ENCODE measurements around the gene RCVRN.

RCVRN gene

DNA sequence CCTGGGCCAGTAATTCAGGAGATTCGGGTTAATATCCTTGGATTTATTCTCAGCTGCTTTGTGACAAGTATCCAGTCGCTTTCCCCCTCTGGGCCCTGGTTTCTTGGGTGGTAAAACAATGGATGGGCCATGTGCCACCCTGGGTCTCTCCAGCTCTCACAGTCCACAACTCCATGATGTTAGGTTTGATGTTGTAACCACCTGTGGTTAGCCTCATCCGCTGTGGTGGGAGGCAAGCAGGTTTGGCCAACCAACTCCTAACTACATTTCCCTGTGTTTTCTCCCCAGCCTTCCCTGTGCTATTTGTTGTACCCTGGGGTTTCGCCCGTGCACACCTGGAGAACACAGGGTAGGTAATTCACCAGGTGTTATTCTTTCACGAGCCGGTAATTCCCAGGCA, 44.2 kb downstream of the RCVRN start:
- ChIA-PET CTCF (no interaction called here), POLR2A (no interaction called here)
- H3K9me3 ChIP-seq (ENCODE audit: control extremely low read depth in 1 of 5, control insufficient read depth in 4 of 5, insufficient read depth in 2 of 5, low read depth in 1 of 5, low read length in 4 of 5), result peaks cover 0 to 11% (median 2%) of the 10 kb centered on the region in 5 experiments
- H3K4me3 ChIP-seq (ENCODE audit: control insufficient read depth in 1 of 7, extremely low read depth in 1 of 7, insufficient read depth in 4 of 7, low read depth in 2 of 7, low read length in 6 of 7), result no peak overlapping the region
- 100% methylated on average over 4 of the region's 7 CpGs for WGBS (ENCODE audit: insufficient coverage)
- no peaks in the 10 kb centered on the region for H3K4me1 ChIP-seq (ENCODE audit: control extremely low read depth in 1 of 4, control insufficient read depth in 4 of 4, insufficient read depth in 4 of 4, low read length in 3 of 4)
- H3K27ac ChIP-seq (ENCODE audit: insufficient read depth in 1 of 2, low read depth in 1 of 2, low read length in 2 of 2, poor library complexity in 1 of 2, severe bottlenecking in 2 of 2), result no peak overlapping the region
- H3K36me3 ChIP-seq (ENCODE audit: control insufficient read depth in 4 of 4, insufficient read depth in 4 of 4, low read length in 3 of 4), result no peaks in the 10 kb centered on the region
- no peak for DNase-seq
- peaks cover 0 to 6% (median 0%) of the 10 kb centered on the region in 5 experiments for H3K27me3 ChIP-seq (replicated peaks in 2 of 5; ENCODE audit: control insufficient read depth in 4 of 5, insufficient read depth in 5 of 5, low read length in 4 of 5)

DNA sequence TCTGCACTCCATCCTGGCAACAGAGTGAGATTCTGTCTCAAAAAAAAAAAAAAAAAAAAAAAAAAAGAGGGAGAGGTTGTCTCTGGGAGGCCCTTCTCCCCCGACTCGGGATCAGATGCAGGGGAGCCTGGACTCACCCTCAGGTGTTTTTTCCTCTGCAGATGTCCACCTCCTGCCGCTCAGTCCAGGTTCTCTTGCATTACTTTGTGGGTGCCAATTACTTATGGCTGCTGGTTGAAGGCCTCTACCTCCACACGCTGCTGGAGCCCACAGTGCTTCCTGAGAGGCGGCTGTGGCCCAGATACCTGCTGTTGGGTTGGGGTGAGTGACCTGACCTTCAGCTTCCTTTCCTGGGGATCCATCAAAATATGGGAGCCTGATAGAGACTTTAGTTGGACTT, 45.3 kb downstream of the RCVRN start:
- WGBS (ENCODE audit: insufficient coverage), result 91% methylated on average over 5 of the region's 5 CpGs
- POLR2A ChIA-PET, result no interaction called here
- H3K9me3 ChIP-seq (ENCODE audit: control extremely low read depth in 1 of 5, control insufficient read depth in 4 of 5, insufficient read depth in 2 of 5, low read depth in 1 of 5, low read length in 4 of 5), result peaks cover 0 to 11% (median 2%) of the 10 kb centered on the region in 5 experiments
- H3K4me1 ChIP-seq (ENCODE audit: control extremely low read depth in 1 of 4, control insufficient read depth in 4 of 4, insufficient read depth in 4 of 4, low read length in 3 of 4), result no peaks in the 10 kb centered on the region
- CTCF ChIA-PET, result no interaction called here
- H3K36me3 ChIP-seq (ENCODE audit: control insufficient read depth in 4 of 4, insufficient read depth in 4 of 4, low read length in 3 of 4), result no peaks in the 10 kb centered on the region
- no peak overlapping the region for H3K27ac ChIP-seq (ENCODE audit: insufficient read depth in 1 of 2, low read depth in 1 of 2, low read length in 2 of 2, poor library complexity in 1 of 2, severe bottlenecking in 2 of 2)
- DNase-seq, result no peak
- peaks cover 0 to 6% (median 0%) of the 10 kb centered on the region in 5 experiments for H3K27me3 ChIP-seq (replicated peaks in 2 of 5; ENCODE audit: control insufficient read depth in 4 of 5, insufficient read depth in 5 of 5, low read length in 4 of 5)
- no peak overlapping the region for H3K4me3 ChIP-seq (ENCODE audit: control insufficient read depth in 1 of 7, extremely low read depth in 1 of 7, insufficient read depth in 4 of 7, low read depth in 2 of 7, low read length in 6 of 7)

DNA sequence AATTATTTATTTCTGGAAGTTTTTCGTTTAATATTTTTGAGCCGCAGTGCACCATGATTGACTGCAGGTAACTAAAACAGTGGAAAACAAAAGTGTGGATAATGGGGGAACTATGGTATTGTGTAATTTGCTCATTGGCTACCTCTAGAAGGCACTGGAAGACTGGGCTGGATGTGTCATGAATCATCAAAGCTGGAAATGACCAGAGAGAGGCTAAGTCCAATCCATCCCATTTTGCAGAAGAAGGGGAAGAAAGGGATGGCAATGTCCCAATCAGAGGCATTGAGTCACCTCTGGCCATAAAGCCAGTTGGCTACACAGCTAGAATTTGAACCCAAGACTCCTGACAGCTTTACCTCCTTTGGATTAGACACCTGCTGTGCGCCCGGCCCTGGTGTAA, 50.0 kb downstream of the RCVRN start:
- no peaks in the 10 kb centered on the region for H3K36me3 ChIP-seq (ENCODE audit: control insufficient read depth in 4 of 4, insufficient read depth in 4 of 4, low read length in 3 of 4)
- ChIA-PET POLR2A (no interaction called here), CTCF (no interaction called here)
- no peak for DNase-seq
- H3K4me3 ChIP-seq (ENCODE audit: control insufficient read depth in 1 of 7, extremely low read depth in 1 of 7, insufficient read depth in 4 of 7, low read depth in 2 of 7, low read length in 6 of 7), result no peak overlapping the region
- WGBS (ENCODE audit: insufficient coverage), result 95% methylated on average over 4 of the region's 4 CpGs
- no peak overlapping the region for H3K27ac ChIP-seq (ENCODE audit: insufficient read depth in 1 of 2, low read depth in 1 of 2, low read length in 2 of 2, poor library complexity in 1 of 2, severe bottlenecking in 2 of 2)
- H3K27me3 ChIP-seq (replicated peaks in 2 of 5; ENCODE audit: control insufficient read depth in 4 of 5, insufficient read depth in 5 of 5, low read length in 4 of 5), result no peaks in the 10 kb centered on the region
- no peaks in the 10 kb centered on the region for H3K4me1 ChIP-seq (ENCODE audit: control extremely low read depth in 1 of 4, control insufficient read depth in 4 of 4, insufficient read depth in 4 of 4, low read length in 3 of 4)
- H3K9me3 ChIP-seq (ENCODE audit: control extremely low read depth in 1 of 5, control insufficient read depth in 4 of 5, insufficient read depth in 2 of 5, low read depth in 1 of 5, low read length in 4 of 5), result peaks cover 0 to 7% (median 2%) of the 10 kb centered on the region in 5 experiments

DNA sequence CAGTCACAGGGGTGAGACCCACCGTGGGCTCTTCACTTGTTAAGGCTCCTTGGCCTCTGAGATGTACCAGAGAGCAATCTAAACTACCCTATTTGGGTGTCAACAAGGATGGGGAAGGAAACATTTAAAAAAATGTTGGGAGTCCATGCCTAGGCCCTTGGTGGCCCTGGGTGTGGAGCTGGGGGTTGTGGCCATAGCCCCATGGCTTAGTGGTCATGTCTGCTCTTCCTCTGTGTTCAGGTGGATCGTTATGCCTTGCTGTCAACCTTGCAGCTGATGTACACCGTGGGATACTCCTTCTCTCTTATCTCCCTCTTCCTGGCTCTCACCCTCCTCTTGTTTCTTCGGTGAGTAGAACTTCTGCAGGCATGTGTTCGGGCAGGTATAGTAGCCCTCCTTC, 50.8 kb downstream of the RCVRN start:
- no peak overlapping the region for H3K27ac ChIP-seq (ENCODE audit: insufficient read depth in 1 of 2, low read depth in 1 of 2, low read length in 2 of 2, poor library complexity in 1 of 2, severe bottlenecking in 2 of 2)
- 88% methylated on average over 5 of the region's 5 CpGs for WGBS (ENCODE audit: insufficient coverage)
- no peak for DNase-seq
- no peaks in the 10 kb centered on the region for H3K4me1 ChIP-seq (ENCODE audit: control extremely low read depth in 1 of 4, control insufficient read depth in 4 of 4, insufficient read depth in 4 of 4, low read length in 3 of 4)
- no peak overlapping the region for H3K4me3 ChIP-seq (ENCODE audit: control insufficient read depth in 1 of 7, extremely low read depth in 1 of 7, insufficient read depth in 4 of 7, low read depth in 2 of 7, low read length in 6 of 7)
- H3K36me3 ChIP-seq (ENCODE audit: control insufficient read depth in 4 of 4, insufficient read depth in 4 of 4, low read length in 3 of 4), result no peaks in the 10 kb centered on the region
- ChIA-PET POLR2A (no interaction called here), CTCF (no interaction called here)
- H3K27me3 ChIP-seq (replicated peaks in 2 of 5; ENCODE audit: control insufficient read depth in 4 of 5, insufficient read depth in 5 of 5, low read length in 4 of 5), result no peaks in the 10 kb centered on the region
- peaks cover 0 to 7% (median 2%) of the 10 kb centered on the region in 5 experiments for H3K9me3 ChIP-seq (ENCODE audit: control extremely low read depth in 1 of 5, control insufficient read depth in 4 of 5, insufficient read depth in 2 of 5, low read depth in 1 of 5, low read length in 4 of 5)

DNA sequence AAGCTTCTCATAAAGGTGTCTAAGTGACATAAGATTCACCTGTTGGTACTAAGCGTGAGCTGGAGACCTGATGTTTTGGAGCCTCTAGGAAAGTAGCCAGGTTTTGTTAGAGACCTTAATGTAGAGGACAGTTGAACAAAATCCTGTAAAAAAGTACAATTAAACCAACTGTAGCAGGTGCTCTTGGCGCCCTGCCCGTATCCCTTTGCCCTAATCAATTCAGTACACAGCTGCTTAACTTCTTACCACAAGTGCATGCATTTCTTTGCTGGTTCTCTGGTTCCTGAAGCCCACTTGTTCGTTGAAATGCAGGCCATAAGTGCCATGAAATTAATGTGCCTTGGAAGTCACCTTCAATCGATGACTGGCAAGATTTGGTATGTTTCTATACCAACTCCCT, 54.9 kb downstream of the RCVRN start:
- Histone ChIP-seq H3K36me3 (ENCODE audit: control insufficient read depth in 4 of 4, insufficient read depth in 4 of 4, low read length in 3 of 4) (no peaks in the 10 kb centered on the region), H3K27me3 (replicated peaks in 2 of 5; ENCODE audit: control insufficient read depth in 4 of 5, insufficient read depth in 5 of 5, low read length in 4 of 5) (no peaks in the 10 kb centered on the region), H3K4me1 (ENCODE audit: control extremely low read depth in 1 of 4, control insufficient read depth in 4 of 4, insufficient read depth in 4 of 4, low read length in 3 of 4) (no peaks in the 10 kb centered on the region), H3K27ac (ENCODE audit: insufficient read depth in 1 of 2, low read depth in 1 of 2, low read length in 2 of 2, poor library complexity in 1 of 2, severe bottlenecking in 2 of 2) (no peak overlapping the region), H3K4me3 (ENCODE audit: control insufficient read depth in 1 of 7, extremely low read depth in 1 of 7, insufficient read depth in 4 of 7, low read depth in 2 of 7, low read length in 6 of 7) (no peak overlapping the region), H3K9me3 (ENCODE audit: control extremely low read depth in 1 of 5, control insufficient read depth in 4 of 5, insufficient read depth in 2 of 5, low read depth in 1 of 5, low read length in 4 of 5) (peaks cover 0 to 1% (median 0%) of the 10 kb centered on the region in 5 experiments)
- POLR2A ChIA-PET, result no interaction called here
- 84% methylated on average over 5 of the region's 5 CpGs for WGBS (ENCODE audit: insufficient coverage)
- CTCF ChIA-PET, result no interaction called here
- no peak for DNase-seq

All from common myeloid progenitor, CD34-positive (primary cell).